Fibroblast of the conjunctiva (primary cell): ENCODE measurements around the gene GATD1.

Source experiments
- DNase-seq: peaks from one replicate; pipeline ENCODE4 v3.0.0-alpha.2; 2010; ENCODE audit warnings: low read depth

Gene GATD1

DNA sequence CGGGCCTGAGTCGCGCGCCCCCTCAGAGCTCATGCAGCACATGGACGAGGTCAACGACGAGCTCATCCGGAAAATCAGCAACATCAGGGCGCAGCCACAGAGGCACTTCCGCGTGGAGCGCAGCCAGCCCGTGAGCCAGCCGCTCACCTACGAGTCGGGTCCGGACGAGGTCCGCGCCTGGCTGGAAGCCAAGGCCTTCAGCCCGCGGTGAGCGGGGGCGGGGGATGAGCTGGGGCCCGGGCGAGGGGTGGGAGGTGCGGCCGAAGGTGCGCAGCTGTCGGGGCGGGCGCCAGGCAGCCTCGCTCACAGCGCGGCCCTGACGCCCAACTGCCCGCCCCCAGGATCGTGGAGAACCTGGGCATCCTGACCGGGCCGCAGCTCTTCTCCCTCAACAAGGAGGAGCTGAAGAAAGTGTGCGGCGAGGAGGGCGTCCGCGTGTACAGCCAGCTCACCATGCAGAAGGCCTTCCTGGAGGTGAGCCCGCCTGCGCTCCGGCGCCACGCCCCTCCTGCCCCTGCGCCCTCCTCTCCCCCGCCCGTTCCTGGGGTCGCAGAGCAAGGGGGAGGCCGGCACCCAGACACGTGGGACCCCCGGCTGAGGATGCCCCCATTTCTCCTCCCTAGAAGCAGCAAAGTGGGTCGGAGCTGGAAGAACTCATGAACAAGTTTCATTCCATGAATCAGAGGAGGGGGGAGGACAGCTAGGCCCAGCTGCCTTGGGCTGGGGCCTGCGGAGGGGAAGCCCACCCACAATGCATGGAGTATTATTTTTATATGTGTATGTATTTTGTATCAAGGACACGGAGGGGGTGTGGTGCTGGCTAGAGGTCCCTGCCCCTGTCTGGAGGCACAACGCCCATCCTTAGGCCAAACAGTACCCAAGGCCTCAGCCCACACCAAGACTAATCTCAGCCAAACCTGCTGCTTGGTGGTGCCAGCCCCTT lies 50.7 kb downstream of the GATD1 start:
- DNase-seq = no peak

DNA sequence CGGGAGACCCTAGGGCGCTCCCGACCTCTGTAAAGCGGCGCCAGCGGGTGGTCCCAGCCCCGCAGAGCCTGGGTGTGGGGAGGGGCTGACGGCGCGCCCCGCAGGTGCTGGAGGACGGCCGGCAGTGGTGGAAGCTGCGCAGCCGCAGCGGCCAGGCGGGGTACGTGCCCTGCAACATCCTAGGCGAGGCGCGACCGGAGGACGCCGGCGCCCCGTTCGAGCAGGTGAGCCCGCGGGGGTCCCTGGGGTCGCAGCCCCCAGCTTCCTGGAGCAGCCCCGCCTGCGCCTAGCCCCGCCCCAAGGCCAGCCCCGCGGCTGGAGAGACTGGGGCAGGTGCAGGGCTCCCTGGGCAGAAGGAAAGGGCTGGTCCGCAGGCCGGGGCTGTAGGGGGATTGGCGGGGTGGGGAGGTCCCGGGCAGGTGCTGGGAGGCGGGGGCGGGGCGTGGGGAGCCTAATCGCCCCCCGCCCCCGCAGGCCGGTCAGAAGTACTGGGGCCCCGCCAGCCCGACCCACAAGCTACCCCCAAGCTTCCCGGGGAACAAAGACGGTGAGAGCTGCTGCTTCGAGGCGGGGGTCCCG lies 51.6 kb downstream of the GATD1 start:
- DNase-seq = no peak

DNA sequence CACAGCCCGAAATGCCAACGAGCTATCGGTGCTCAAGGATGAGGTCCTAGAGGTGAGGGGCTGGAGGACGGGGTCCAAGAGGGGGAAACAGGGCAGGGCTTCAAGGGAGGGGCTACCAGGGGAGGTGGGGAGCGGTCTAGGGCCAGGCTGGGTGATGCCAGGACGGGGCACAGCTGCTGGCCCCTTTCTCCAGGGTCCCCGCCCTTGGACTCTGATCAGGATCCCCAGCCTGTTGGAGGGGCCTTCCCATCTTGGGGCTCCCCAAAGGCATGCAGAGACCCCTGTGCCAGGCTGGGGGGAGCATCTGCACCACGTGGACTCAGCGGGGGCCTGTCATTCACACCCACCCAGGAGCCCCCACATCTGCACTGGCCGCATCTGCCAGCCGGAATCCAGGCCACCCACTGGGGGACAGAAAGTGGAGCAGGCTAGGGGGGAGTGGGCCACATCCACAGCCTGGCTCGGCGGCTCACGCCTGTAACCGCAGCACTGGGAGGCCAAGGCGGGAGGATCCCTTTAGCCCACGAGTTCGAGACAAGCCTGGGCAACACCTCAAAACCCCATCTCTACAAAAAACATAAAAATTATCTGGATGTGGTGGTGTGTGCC lies 52.4 kb downstream of the GATD1 start:
- DNase-seq = no peak

DNA sequence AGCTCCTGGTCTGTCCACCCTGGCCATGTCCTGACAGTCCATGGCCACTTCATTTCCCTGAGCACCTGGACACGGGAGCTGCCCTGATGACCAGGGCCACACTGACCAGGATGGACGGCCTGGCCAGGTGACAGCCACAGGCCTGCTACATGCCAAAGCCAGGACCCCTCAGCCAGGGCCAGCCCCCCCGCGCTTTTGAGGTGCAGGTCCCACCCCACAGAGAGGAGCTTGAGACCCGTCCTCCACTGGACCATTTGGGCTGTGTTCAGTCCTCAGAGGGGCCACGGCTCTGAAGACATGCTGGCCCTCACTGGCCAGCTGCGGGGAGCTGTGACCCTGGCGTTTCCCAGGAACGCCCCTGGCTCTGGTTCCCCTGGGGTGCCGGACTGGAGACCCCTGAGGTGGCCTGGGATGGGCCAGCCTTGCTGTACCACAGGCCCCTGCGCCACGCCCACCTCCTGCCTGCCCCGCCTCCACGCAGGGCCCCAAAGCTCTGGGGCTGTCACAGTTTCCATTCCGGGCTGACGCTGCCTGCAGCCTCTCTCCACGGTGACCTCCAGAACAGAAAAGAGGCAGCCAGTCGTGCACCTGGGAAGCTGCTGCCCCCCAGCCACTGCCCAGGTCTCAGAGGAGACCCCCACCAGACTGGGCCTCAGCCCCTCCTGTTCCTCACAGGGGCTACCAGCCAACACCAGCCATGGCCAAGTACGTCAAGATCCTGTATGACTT lies 53.1 kb downstream of the GATD1 start:
- DNase-seq = no peak

DNA sequence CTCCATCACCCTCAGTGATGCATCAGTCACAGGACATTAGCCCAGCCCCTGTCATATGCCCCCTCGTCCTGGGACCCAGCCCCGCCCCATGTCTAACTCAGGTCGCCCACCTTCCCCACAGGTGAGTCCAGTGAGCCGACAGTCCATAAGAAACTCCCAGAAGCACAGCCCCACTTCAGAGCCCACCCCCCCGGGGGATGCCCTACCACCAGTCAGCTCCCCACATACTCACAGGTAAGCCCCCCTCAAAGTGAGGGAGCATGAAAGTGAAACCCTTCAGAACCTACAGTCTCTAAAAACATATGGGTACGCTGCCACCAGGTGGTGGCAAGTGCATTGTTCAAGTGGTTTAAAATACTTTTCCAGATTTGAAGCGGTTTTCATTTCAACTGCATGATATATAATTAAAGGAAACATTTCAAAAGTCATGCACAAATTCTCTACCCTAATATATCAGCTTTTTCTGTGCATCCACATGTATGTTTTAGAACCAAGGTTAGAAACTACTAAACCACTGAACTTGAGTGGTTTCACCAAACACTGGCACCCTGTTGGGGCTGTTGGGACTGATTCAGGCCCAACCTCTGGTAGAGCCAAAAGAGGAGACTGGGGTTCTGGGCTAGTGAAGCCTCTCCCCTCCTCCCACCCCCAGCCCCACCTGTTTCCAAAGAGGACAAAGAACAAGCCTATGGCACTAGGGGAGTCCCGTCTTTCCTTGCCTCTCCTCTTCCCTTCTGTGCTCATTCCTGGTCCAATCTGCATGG lies 54.0 kb downstream of the GATD1 start:
- peak; percentile 37 for DNase-seq

DNA sequence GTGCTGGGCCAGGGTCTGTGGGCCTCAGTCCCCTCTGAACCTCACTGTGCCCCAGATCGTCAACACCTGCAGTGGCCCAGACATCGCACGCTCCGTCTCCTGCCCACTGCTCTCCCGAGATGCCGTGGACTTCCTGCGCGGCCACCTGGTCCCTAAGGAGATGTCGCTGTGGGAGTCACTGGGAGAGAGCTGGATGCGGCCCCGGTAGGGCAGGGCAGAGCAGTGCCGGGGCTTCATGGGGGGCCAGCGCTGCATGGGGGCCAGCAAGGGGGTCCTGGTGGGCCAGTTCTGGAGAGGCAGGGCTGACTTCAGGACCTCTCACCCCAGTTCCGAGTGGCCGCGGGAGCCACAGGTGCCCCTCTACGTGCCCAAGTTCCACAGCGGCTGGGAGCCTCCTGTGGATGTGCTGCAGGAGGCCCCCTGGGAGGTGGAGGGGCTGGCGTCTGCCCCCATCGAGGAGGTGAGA lies 54.9 kb downstream of the GATD1 start:
- no peak for DNase-seq

DNA sequence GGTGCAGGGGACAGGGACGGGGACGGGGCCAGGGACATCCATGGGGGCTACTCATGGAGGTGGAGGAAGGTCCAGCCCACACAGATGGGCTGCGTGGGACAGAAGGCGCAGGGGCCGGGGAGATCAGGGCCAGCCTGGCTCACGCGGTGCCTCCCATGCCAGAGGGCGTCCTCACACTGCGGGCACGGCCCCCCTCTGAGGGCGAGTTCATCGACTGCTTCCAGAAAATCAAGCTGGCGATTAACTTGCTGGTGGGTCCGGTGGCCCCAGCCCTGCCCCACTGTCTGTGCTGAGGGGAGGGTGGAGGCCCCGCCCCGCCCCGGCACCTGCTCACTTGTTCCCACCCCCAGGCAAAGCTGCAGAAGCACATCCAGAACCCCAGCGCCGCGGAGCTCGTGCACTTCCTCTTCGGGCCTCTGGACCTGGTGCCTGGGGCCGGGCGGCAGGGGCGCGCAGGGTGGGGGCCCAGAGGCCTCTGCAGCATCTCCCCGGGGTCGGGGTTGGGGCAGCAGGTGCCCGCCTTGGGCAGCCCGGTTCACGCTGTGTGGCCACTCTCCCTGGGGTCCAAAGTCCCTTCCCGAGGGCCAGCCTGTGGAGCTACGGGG lies 55.4 kb downstream of the GATD1 start:
- no peak for DNase-seq

DNA sequence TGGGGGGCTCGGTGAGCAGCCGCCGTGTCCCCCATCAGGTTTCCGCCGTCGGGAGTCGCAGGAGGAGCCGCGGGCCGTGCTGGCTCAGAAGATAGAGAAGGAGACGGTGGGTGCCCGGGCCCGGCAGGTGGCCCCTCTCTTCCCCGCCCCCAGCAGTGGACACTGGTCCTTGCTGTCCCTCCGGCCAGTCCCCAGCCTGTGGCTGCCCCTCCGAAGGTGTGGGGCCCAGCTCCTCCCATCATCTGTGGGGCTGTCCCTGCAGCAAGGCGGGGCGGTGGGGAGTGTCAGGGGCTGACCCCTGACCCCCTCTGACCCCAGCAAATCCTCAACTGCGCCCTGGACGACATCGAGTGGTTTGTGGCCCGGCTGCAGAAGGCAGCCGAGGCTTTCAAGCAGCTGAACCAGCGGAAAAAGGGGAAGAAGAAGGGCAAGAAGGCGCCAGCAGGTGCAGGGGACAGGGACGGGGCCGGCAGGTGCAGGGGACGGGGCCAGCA lies 56.0 kb downstream of the GATD1 start:
- DNase-seq = no peak

DNA sequence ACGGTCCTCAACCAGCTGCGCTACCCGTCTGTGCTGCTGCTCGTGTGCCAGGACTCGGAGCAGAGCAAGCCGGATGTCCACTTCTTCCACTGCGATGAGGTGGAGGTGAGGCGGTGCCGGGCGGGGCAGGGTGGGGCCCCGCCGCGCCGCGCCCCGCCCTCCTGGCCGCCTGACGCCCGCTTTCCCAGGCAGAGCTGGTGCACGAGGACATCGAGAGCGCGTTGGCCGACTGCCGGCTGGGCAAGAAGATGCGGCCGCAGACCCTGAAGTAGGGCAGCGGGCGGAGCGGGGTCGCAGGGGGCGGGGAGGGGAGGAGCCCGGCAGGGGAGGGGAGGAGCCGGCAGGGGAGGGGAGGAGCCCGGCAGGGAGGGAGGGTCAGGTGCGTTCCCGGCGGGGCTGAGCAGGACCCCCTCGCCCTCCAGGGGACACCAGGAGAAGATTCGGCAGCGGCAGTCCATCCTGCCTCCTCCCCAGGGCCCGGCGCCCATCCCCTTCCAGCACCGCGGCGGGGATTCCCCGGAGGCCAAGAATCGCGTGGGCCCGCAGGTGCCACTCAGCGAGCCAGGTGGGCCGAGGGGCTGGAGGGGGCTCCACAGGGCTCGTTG lies 56.5 kb downstream of the GATD1 start:
- no peak for DNase-seq

DNA sequence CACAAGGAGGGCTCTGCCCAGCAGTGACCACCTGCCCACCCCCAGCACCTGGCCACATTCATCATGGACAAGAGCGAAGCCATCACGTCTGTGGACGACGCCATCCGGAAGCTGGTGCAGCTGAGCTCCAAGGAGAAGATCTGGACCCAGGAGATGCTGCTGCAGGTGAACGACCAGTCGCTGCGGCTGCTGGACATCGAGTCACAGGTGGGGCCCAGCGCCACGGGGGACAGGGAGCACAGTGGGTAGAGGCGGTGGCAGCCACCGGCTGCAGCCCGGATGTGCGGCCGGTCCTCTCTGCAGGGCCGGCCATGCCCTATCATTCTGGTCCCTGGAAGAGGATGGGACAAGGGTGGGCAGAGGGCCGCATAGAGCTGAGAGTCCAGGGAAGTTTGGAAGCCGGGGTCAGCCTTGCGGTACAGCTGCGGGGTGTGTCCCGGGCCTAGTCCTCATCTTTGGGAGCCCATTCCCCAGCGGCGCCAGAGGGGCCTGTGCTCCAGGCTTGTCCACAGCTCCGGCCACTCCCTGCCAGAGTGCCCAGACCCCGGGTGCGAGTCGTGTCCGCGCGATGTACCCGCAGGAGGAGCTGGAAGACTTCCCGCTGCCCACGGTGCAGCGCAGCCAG lies 57.2 kb downstream of the GATD1 start:
- no peak for DNase-seq

DNA sequence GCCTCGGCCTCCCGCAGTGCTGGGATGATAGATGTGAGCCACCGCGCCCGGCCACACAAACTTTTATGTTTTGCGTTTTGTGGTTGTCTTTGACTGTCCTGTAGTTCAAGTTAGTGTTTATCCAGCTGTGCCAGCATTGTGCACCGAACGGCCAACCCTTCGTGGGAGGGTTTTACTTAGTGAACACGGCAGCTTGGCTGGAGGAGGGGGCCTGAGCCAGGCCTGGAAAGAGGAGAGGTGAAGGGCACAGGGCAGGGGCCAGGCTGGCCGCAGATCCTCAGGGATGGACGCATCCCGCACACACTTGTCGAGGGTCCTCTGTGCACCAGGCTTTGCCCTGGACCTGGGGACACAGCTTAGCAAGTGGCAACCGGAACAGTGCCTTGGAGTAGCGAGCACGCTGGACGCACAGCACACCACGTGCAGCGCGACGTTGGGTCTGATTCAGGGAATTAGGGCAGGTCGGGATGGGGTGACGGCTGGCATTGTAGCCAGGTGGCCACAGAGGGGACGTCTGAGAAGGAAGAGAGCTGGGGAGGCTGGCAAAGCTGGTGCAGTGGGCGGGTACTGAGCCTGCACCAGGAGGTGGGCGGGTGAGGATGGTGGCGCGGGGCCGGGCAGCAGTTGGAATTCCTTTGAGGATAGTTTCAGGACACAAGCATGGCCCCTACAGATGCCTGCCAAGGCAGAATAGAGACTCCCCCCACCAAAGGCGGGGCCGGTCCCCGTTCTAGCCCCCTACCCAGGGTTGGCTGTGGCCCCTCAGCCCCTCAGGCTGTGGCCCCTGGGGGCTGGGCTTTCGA lies 57.9 kb downstream of the GATD1 start:
- DNase-seq = no peak
